NCI-H187 (cell line): ENCODE measurements around the gene CFAP410.
"Not testable (repeated sequence)": the region's sequence is repeated elsewhere in the genome, so short reads cannot be mapped to it uniquely, and the experiment has no call there.

Experiments
- DNase-seq, 2 experiments: peaks; one replicate each; lab custom pipeline; 2025; lab: John Stamatoyannopoulos, UW

Gene CFAP410

DNA sequence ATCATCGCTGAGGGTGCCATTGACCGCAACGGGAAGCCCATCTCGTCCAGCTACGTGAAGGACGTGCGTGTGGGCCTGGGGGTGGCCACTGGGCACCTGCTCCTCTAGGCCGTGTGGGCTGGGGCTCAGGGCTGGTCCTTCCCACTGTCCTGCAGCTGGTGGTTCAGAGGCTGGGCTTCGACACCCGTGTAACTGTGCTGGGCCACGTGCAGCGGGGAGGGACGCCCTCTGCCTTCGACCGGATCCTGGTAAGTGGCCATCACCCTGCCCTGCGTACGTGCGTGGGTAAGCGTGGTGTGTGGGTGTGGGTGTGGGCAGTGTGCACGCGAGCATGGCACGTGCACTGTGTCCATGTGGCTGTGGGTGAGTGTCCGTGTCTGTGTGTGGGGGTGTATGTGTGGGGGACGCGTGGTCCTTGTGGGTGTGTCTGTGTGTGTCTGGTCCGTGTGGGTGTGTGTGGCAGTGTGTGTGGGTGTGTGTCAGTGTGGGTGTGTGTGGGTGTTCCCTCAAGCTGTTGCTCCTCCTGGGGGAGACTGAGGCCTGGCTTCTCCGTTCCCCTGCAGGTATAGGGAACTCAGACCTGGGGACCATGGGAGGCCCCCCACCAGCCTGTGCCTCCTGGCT, 22.8 kb downstream of the CFAP410 start:
- DNase-seq: no peak

DNA sequence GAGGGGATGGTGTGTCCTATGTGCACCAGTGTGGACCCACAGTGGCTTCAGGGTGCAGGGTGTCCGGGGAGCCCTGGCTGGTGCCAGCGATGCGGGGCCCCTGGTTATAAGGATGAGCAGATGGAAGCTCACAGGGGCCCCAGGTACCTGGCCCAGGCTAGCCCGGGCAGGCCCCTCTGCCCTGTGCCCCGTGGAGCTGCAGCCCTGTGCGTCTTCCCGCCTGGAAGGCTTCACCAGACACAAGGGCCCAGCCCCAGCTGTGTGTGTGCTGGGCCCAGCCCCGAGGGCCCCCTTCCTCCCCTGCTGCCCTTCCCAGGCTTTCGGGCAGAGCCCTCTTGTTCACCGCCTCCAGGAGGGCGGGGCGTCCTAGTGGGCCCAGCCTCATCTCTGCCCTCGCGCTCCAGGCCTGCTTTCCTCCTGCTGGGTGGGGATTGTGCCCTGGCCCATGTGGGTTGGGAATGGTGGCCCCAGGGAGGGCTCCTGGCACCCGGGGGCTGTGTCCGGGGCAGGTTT, 23.4 kb downstream of the CFAP410 start:
- DNase-seq: no peak

DNA sequence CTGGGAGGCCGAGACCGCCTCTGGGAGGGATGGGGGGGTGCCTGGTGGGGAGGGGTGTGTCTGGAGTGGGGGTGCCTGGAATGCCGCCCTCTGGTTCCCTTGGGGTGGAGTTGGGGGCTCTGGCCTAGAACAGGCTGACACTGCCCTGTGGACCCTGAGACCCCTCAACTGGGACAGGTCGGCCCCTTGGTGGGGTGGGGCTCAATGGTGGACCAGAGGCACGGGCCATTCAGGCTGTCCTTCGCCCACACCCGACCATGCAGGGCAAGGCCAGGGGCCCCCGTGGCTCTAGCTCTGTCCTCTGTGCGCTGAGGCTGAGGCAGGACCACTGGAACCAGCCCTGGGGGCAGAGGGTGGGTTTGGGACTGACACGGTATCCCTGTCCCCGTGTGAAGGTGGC, 24.6 kb downstream of the CFAP410 start:
- DNase-seq: no peak

DNA sequence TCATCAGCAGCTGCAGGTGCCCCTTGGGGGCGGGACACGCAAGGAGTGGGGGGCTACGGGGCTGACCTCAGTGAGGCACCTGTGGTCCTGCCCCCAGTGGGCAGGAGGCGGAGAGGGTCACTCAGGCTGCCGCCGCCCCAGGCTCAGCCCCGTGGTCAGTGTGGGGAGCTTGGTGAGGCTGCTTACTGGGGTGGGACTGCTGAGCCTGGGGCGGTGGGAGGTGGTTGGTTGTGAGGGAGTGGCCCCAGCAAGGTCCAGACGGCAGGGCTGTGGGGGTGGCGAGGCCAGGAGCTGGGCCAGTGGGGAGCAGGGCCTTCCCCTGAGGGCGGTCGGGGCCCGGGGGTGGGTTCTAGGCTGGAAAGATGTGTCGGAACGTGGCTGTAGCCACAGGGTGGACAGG, 25.1 kb downstream of the CFAP410 start:
- no peak for DNase-seq

DNA sequence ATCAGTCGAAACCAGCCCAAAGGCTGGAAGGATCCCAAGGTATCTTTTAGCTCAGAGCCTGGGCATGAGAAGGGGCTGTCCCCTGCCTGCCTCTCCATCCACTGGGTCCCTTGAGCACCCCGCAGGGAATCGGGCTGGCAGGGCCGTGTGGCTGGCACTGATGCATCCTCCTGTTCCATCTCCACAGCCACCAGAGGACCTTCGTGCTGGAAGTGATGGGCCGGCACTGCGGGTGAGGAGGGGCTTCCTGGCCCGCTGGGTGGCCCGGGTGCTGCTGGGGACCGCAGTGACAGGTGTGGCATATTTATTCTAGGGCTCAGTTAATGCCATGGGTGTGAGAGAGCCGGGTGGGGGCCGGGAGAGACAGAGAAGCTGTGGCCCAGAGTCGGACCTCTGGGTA, 25.7 kb downstream of the CFAP410 start:
- DNase-seq: no peak

DNA sequence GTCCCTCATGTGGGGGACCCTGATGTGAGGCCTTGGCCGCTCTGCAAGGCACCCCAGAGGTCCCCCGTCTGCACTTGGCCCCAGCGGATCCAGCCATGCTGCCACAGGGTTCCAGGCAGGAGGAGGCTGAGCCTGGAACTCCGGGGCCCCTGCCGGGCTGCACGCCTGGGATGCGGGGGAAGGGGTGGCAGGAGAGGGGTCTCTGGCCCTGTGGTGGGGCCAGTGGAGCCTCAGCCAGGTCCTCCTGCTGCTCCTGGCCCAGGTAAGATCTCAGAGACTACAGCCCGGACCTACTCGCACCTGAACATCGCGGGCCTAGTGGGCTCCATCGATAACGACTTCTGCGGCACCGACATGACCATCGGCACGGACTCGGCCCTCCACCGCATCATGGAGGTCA, 26.5 kb downstream of the CFAP410 start:
- no peak for DNase-seq

DNA sequence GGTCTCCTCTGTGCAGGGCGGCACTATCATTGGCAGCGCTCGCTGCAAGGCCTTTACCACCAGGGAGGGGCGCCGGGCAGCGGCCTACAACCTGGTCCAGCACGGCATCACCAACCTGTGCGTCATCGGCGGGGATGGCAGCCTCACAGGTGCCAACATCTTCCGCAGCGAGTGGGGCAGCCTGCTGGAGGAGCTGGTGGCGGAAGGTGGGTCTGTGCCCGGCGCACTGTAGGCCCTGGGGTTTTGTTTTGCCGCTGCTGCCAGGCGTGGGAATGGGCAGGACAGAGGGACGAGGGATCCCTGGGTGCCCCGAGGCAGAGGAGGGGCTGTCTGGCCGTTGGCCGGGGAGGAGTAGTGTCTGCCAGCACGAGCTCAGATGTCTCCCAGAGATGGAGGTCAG, 27.1 kb downstream of the CFAP410 start:
- no peak for DNase-seq

DNA sequence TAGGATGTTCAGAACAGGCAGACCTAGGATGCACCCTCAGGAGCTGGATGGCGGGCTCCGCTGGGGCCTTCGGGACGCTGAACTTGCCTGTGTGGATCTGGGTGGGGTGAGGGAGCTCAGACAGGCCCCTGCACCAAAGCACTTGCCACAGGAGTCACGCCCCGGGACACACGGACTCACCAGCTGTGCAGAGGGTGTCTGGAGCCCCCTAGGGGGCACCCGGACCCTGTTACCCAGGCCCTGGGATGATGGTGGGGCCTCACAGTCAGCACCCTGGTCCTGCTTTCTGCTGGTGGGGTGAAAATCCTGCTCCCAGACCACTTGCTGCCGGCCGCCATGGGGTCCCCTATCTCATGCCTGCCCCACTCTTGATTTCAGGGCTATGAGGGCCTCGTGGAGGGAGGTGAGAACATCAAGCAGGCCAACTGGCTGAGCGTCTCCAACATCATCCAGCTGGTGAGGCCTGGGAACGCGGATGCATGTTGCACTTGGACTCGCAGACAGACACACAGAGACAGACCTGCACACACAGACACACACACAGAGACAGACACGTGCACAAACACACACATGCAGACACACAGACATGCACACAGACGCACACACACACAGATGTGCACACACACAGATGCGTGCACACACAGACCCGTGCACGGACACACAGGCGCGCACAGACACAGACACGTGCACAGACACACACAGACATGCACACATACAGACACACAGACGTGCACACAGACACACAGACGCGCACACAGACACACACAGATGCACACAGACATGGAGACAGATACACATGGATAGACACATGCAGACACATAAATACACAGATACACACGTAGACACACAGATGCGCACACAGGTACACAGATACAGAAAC, 28.3 kb downstream of the CFAP410 start:
- DNase-seq: no peak

DNA sequence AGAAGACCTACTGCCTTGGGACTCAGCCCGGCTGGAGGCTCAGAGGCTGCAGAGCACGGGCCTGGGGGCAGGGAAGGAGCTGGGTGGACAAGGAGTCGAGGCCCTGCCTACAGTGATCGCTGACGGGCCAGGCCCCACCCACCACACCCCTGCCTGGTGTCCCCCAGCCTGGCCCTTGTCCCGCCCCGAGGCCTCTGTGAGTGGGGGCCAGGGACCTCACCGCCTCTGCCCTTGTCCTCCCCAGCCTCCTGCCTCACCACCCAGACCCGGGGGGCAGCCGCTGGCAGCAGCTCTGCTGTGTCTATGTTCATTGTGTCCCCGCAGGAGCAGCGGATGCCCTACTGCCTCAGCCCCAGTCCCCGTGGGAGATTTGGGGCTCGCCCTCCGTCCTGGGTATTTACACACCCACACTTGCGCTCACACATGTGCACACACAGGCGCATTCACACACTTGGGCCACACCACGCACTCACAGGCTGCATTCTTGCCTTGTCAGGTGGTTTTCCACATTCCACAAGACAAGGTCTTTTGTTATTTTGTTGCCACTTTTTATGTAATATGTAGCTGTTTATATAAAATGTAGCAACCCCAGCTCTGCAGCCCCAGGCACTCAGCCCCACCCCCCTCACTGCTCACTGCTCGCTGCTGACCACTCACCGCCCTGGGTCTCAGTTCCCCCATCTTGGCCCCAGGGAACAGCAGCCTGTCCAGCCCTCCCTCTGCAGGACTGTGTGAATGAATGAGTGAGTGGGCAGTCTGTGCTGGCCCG, 32.1 kb downstream of the CFAP410 start:
- DNase-seq: no peak

DNA sequence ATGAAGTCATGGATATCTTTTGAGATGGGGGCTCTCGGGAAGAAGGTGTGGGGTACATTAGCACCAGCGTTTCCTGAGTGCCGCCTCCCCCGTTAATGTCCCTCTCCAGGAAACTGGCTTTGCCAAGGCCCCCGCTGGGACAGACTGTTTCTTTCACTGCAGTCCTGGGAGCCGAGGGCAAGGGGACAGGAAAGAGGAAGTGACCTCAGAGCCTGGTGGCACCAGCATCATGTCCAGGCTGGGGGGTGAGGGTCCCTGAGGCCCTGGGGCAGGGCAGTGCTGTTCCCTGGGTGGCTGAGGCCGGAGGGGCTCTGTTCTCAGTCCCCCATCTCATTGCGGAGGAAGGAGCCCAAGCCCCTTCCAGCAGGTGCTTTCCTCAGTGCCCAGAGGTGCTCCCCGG, 33.5 kb downstream of the CFAP410 start:
- DNase-seq: no peak

DNA sequence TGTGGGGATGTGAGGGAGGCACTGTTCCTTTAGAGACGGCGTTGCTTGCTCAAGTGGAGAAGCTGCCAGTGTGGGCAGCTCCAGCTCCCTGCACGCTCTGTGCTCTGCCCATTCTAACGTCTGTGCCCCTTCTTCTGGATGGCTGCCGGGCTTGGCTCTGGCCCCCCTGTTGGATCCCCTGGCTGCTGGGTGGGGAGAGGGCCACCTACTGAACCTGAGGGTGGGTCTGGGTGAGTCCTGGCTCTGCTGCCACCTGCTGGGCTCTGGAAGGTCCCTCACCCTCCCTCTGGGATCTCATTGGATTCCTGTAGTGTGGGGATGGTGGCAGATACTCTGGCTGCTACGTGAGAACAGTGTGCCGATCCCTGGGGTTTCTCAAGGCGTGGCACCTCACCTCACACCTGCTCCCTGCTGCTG, 34.3 kb downstream of the CFAP410 start:
- no peak for DNase-seq

DNA sequence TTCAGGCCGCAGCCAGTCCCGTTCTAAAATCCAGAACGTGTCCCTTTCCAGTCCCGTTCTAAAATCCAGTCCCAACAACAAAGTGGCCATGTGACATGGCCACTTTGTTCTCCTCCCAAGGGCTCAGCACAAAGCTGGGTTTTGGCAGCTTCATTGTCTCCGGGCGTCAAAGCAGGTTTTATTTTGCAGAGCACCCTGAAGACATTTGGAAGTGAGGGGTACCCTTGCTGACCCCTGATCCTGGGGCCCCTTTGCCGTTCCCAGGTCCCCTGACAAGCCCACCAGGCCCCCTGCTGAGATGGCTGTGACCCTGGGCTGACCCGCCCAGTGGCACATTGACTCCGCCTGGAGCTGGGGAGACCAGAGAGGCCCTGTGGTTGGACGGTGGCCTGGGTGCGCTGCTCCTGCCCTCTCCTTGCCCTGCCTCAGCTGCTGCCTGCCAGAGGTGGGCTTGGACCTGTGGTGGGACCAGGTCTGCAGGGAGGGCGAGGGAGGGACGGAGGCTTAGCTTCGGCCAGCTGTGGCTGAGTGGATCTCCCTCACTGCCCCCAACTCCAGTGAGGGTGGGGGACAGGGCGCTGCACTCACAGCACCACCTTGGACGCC, 35.1 kb downstream of the CFAP410 start:
- DNase-seq: no peak

DNA sequence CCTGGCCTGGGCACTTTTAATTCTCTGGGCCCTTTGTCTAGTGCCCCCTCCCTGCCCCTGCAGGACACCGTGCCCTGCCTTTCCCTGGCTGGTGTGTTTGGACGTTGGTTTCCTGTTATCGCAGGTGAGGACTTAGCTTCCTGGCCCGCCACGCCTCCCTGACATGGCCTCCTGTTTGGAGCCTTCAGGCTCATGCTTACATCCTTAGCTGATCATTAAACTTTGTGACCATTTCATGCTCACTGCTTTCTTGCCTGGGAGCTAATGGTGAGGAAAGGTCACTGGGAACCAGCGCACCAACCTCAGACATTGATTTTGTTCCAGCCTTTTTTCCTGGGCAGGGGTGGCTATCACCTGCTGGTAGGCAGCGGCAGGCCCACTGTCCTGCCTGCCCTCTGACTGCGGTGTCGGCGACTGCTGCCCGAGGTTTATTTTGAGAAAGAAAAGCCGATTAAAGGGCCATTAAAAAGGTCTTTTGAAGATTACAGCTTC, 35.7 kb downstream of the CFAP410 start:
- no peak for DNase-seq

DNA sequence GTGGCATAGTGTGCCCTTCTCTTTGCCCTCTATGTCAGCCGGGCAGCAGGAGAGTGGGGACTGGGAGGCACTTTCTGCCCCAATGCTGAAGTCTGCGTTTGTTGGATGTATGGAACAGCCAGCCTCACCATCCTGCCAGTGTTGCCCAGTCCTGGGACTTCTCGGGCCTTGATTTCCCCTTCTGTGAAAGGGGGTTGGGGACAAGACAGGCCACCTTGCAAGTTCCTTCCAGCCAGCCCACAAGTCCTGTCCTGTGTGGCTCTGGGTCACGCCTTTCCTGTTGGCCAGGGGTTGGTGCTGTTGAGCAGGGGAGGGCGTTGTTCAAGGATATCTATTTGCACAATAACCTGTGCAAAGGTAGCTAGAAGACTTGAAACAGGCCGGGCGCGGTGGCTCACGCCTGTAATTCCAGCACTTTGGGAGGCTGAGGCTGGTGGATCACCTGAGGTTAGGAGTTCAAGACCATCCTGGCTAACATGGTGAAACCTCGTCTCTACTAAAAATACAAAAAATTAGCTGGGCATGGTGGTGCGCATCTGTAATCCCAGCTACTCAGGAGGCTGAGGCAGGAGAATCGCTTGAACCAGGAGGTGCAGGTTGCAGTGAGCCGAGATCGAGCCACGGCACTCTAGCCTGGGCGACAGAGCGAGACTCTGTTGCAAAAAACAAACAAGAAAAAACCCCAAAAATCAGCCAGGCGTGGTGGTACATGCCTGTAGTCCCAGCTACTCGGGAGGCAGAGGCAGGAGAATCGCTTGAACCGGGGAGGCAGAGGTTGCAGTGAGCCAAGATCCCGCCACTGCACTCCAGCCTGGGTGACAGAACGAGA, 36.4 kb downstream of the CFAP410 start:
- DNase-seq: not testable (repeated sequence)

DNA sequence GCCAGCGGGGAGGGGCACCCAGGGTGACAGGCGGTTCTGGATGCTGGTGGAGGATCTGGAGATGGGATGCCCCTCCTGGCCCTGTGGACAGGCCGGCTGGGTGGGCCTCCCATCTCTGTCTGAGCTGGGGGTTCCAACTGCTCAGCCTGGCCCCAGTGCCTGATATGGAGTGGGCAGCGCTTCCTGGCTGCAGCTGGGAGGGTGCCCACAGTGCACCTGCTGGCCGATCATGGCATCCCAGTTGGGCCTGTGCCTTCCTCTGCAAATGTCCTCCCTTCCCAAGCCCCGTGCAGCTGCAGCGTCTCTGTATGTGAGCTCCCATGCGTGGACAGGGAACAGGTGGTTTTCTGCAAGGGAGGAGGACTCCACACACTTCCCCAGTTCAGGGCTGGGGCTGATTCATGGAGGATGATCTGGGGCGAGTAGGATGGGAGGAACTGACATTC, 37.2 kb downstream of the CFAP410 start:
- no peak for DNase-seq

DNA sequence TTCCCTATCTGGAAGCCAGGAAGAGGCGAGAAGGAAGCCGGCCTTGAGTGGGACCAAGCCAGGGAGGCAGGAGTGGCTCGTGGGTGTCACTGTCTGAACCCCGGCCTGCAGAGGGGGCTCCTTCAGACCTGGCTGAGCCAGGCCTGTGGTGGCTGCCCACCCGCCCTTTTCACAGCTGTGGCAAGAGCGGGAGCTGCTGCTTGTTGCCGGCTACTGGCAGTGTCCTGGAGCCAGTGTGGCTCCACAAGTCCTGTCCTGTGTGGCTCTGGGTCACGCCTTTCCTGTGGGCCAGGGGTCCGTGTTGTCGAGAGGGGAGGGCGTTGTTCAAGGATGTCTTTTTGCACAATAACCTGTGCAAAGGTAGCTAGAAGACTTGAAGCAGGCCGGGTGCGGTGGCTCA, 38.0 kb downstream of the CFAP410 start:
- no peak for DNase-seq

DNA sequence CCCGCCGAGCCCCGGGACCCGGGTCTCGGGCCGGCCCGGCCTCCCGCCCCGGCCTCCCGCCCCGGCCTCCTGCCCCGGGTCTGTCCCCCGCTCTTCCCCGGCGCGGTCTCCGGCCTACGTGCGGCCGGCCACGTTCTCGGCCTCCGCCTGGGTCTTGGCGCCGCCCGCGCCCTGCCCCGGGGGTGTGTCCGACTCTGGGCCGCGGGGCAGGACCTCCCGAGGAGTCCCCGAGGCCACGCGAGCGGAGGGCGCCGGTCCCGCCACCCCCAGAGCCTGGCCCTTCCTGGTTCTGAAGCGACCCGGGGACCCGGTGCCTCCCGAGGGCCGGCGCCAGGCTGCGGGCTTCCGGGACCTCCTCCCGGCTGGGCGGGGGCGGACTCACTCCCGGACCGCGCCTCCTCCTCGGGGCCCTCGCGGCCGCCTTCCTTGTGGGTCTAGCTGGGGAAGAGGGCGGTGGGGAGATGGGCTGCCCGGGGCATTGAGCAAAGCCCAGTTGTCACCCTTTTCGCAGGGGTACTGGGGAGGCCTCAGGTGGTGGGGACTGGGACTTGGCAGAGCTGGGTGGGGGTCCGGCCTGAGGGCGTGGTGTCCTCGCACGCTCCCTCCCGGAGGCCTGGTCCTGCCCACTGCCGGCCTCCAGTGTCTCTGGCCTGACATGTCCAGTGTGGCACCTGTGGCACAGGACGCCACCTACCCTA, 38.8 kb downstream of the CFAP410 start:
- no peak for DNase-seq

DNA sequence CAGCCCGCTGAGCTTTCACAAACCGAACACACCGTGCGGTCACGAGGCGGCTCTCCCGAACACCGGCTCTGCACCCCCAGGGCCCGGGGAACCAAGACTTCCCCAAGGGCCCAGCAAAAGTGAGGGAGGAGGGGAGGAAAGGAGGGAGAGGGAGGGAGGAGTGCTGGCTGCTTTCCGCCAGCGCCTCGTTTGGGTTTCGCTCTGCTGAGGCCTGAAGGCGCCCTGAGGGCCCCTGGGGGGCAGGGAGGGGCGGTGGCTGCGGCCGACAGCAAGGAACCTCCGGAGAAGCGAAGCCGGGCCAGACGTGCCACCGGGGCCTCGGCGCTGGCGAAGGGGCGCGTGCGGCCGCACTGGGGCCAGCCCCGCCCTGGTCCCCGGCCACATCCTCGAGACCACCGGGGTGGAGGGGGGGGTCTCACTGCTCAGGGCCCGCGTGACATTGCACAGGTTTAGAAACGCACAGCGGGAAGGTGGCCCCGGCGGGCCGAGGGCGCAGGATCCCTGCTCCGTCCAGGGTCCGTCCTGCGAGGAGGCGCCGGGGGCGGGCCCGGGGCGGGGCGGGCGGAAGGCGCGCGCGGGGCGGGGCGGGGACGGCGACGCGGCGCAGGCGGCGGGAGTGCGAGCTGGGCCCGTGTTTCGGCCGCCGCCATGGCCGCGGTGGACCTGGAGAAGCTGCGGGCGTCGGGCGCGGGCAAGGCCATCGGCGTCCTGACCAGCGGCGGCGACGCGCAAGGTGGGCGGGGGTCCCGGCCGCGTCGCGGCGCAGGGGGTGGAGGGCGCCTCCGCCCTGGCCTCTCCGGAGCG, 39.5 kb downstream of the CFAP410 start, which contains the start of gene PFKL:
Gene PFKL, plus strand, starts transcription at position 596 of the 804 bp plus-strand sequence. Its CDS starts 53 bp downstream, at position 649.
- DNase-seq: no peak

DNA sequence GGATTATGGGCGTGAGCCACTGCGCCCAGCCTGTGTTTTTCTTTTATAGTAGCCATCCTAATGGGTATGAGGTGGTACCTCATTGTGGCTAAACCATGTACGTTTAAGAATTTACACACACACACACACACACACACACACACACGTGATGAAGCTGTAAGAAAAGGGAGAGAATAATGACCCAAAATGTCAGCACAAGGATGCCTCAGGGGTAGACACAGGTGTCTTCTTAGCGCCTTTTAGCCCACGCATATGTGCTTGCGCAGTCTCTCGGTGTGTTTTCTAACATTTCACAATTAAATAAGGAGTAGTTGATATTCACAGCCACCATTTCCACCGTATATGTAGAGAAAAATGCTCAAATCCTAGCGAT, 40.1 kb downstream of the CFAP410 start:
- DNase-seq: no peak
